ENCODE measurements around the gene IQSEC1.

GRCh38 chr3:12996181-12996506 is 77.1 kb downstream of the IQSEC1 start:
- TF ChIP-seq CTCF (IDR thresholded peaks at IDR 0.05) (no peak), POLR2AphosphoS5 (IDR thresholded peaks at IDR 0.05) (no peak), POLR2A (IDR thresholded peaks at IDR 0.05; ENCODE audit: low read depth) (no peak)
